Activated naive CD8-positive, alpha-beta T cell treated with anti-CD3 and anti-CD28 coated beads, Interleukin-2, amount 50 U/mL, for 24 hours (primary cell): ENCODE data around the gene TRAK1.

Source experiments
- ATAC-seq: fragments of 150-1000 bp; cut with Tn5 transposase; one replicate; pipeline ENCODE4 v1.10.0; 2021
- DNase-seq: peaks from one replicate; pipeline ENCODE4 v3.0.0; 2021
- H3K27ac Mint-ChIP-seq: one replicate; pipeline ENCODE4 v1.8.0; 2021; ENCODE audit warnings: mild to moderate bottlenecking, mixed read lengths
- H3K27me3 Mint-ChIP-seq: one replicate; pipeline ENCODE4 v1.8.0; 2021; ENCODE audit warnings: mixed read lengths
- H3K36me3 Mint-ChIP-seq: one replicate; pipeline ENCODE4 v1.8.0; 2021; ENCODE audit warnings: low read depth, mixed read lengths
- H3K4me1 Mint-ChIP-seq: one replicate; pipeline ENCODE4 v1.8.0; 2021; ENCODE audit warnings: mixed read lengths
- H3K4me3 Mint-ChIP-seq: one replicate; pipeline ENCODE4 v1.8.0; 2021; ENCODE audit warnings: mild to moderate bottlenecking, moderate library complexity, mixed read lengths
- H3K9me3 Mint-ChIP-seq: one replicate; pipeline ENCODE4 v1.8.0; 2021; ENCODE audit warnings: mixed read lengths

The TRAK1 gene

DNA sequence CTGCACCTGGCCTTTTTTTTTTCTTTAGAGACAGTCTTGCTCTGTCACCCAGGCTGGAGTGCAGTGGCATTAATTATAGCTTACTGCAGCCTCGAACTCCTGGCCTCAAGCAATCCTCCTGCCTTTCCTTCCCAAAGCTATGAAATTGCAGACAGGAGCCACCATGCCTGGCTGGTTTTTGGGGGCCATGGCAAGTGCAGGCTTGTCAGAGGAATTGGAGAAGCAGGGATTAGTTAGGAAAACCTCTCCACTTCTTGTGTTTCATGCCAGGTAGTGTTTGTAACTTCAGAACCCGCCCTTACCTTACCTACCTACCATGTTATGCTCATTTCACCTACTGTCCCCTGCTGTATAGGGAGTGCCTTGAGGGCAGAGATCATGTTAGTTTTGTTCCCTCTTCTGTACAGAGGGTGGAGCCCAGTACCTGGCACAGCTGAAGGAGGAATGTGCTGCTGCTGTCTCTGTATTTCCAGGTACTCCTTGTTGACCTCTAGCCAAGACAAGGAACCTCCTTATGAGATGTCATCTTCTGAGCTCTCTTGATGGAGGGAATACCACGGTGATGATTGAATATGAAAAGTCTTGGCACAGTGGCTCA is 43.8 kb downstream of the TRAK1 start:
- Mint-ChIP-seq H3K27me3 (no peaks in the 10 kb centered on the region), H3K4me1 (no peaks in the 10 kb centered on the region), H3K27ac (peak overlapping the region; percentile 33), H3K36me3 (peaks cover 5% of the 10 kb centered on the region), H3K9me3 (no peaks in the 10 kb centered on the region), H3K4me3 (no peak overlapping the region)
- ATAC-seq (no peak), DNase-seq (no peak)

DNA sequence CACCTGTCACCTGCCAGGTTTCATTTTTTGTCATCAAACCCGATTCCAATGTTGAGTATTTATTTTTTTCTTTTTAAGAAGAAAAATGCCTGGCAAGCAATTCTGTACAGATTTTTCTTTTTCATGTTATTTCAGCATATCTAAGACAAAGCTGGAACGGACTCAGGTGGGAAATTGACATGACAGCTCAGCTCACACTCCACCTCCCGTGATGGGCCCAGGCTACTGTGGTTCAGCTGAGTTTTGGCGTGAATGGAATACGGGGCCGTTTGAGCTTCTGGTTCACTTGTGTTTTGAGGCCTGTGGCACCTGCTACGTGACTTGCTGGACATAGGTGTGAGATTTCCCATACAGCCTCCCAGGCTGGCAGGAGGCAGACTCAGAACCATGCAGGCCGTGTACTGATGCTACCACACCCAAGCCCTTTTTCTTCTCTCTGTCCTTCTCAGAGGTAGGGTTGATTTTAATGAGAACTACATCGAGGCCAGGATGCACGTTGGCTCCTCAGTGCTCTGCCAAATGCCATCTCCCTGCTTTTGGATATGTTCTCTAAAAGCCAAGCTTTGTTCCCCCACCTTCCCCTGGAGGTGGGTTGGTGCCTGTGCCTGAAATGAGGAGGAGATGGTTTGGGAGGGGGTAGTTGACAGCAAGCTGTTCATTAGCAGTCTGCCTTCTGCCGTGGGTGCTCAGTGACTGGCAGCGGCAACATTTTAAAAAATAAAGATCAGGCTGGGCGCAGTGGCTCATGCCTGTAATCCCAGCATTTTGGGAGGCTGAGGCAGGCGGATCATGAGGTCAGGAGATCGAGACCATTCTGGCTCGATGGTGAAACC is 48.7 kb downstream of the TRAK1 start:
- Mint-ChIP-seq H3K9me3 (no peaks in the 10 kb centered on the region), H3K4me1 (peaks cover 3% of the 10 kb centered on the region), H3K27me3 (no peaks in the 10 kb centered on the region), H3K27ac (no peak overlapping the region), H3K36me3 (peaks cover 4% of the 10 kb centered on the region), H3K4me3 (no peak overlapping the region)
- no peak for DNase-seq
- no peak for ATAC-seq

DNA sequence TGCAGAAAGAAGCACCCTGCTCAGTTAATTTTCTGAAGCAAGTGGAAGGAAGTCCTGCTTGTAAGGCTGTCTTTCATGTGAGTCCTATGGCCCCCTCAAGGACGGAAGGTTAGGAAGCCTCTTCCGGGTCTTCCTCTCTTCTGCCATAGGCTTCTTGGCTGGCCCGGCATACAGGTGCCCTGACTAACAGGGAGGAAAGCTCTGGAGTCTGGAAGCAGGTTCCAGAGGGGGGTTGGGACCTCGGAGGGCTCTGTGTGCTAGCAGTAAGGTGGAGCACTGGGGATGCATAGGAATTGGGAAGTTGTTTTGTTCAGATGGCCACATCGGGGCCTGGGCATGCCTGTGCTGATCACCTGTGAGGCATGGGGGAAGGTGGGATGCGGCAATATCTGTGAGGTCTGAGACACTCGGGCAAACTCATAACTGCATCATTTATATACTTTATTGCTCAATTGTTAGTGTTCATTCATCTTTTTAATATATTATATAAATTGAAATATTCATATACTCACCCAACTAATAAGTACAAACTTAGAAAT is 49.6 kb downstream of the TRAK1 start:
- ATAC-seq, result no peak
- Mint-ChIP-seq H3K4me1 (peaks cover 3% of the 10 kb centered on the region), H3K4me3 (no peak overlapping the region), H3K9me3 (no peaks in the 10 kb centered on the region), H3K36me3 (peaks cover 4% of the 10 kb centered on the region), H3K27ac (no peak overlapping the region), H3K27me3 (no peaks in the 10 kb centered on the region)
- no peak for DNase-seq

DNA sequence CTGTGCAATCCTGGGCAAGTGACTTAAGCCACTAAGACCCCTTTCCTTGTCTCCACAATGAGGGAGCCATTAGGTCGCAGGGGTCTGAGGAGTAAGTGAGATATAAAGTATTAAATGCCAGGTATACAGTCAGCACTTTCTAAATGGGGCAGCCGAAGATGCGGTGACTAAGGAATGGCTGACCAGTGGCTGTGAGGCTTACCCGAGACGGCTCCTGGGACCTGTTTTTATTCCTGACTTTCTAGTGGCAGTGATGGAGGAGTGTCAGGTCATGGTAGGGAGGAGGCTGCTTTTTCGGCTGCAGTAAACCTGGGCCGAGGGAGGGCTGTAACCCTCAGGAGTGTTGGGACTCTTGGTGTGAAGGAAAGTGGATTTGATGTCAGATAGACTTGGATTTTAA is 52.3 kb downstream of the TRAK1 start:
- Mint-ChIP-seq H3K9me3 (no peaks in the 10 kb centered on the region), H3K27ac (no peak overlapping the region), H3K27me3 (no peaks in the 10 kb centered on the region), H3K36me3 (peaks cover 2% of the 10 kb centered on the region), H3K4me3 (no peak overlapping the region), H3K4me1 (peaks cover 18% of the 10 kb centered on the region)
- DNase-seq, result no peak
- ATAC-seq, result no peak

DNA sequence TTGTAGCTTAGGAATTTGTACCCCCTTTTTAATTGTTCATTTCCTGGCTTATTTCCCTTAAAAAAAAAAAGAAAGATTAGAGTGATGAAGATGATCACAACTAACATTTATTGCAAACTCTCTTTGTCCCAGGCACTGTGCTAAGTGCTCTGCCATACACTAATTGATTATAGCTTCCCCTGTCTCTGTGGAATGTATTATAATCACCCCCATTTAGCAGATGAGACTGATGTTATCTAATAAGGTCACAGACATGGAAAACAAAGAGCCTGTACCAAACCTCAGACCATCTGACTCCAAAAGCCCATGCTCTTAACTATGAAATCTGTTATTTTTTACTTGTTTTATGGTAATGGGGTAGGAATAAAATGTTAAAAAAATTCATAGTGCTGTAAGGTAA is 53.1 kb downstream of the TRAK1 start:
- peaks cover 24% of the 10 kb centered on the region for H3K4me1 Mint-ChIP-seq

DNA sequence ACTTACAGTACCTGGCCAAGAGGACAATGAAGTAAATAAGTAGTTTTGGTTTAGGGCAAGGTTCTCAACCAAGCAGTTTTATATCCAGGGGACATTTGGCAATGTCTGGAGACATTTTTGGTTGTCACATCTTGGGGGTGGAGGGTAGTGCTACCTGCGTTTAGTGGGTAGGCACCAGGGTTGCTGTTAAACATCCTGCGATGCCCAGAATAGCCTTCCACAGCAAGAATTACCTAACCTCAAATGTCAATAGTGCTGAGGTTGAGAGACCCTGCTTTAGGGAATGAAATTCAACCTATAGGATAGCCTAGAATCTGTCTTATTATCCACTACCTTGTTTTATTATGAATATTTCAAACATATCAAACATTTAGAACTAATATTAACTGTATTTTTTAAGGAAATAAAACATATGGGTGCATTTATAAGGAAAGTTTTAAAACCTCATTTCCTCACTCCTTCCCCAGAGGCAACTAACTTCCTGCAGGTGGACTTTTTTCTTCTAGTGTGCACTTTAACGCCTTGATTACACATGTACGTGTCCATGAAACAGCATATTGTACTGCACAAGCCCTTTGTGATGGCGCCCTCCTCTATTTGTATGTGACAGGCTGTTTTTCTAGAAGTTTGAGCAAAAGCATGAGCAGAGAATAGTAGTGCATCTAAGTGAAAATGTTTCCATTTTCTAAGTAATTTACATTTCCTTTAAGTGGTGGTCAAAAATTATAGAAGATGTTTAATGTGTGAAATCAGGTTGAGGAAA is 57.1 kb downstream of the TRAK1 start:
- DNase-seq, result no peak
- no peaks in the 10 kb centered on the region for H3K9me3 Mint-ChIP-seq
- no peak overlapping the region for H3K4me3 Mint-ChIP-seq
- H3K36me3 Mint-ChIP-seq, result no peaks in the 10 kb centered on the region
- no peak overlapping the region for H3K27ac Mint-ChIP-seq
- no peaks in the 10 kb centered on the region for H3K27me3 Mint-ChIP-seq
- peaks cover 26% of the 10 kb centered on the region for H3K4me1 Mint-ChIP-seq
- peak; percentile 40 for ATAC-seq

More for the DNA sequence above, 53.1 kb downstream of the TRAK1 start:
- no peak for DNase-seq
- no peak overlapping the region for H3K27ac Mint-ChIP-seq
- H3K9me3 Mint-ChIP-seq, result no peaks in the 10 kb centered on the region
- no peaks in the 10 kb centered on the region for H3K27me3 Mint-ChIP-seq
- ATAC-seq, result no peak
- H3K36me3 Mint-ChIP-seq, result peaks cover 2% of the 10 kb centered on the region
- no peak overlapping the region for H3K4me3 Mint-ChIP-seq

DNA sequence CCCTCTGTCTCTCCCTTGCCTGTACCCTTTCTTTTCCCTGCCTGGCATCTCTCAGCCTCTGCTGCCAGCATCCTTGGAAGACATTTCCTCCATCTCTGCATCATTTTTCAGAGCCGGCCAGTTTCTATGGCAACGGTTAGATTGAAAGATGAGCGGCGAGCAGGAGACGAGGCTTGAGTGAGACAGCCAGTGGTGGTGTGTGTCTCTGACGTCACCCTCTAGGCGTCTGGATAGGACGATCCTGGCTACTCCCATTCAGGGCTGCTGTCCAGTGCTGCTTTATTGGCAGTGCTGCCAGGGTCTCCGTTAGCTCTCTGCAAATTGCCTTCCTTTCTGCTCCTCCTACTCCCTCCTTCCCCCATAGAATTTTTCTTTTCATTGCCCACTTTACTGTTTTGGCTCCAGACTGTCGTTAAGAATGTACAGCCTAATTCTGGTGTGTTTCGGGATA is 57.9 kb downstream of the TRAK1 start:
- H3K27me3 Mint-ChIP-seq, result no peaks in the 10 kb centered on the region
- peaks cover 24% of the 10 kb centered on the region for H3K4me1 Mint-ChIP-seq
- H3K4me3 Mint-ChIP-seq, result no peak overlapping the region
- no peak overlapping the region for H3K27ac Mint-ChIP-seq
- H3K9me3 Mint-ChIP-seq, result no peaks in the 10 kb centered on the region
- H3K36me3 Mint-ChIP-seq, result no peaks in the 10 kb centered on the region
- ATAC-seq (no peak), DNase-seq (no peak)

DNA sequence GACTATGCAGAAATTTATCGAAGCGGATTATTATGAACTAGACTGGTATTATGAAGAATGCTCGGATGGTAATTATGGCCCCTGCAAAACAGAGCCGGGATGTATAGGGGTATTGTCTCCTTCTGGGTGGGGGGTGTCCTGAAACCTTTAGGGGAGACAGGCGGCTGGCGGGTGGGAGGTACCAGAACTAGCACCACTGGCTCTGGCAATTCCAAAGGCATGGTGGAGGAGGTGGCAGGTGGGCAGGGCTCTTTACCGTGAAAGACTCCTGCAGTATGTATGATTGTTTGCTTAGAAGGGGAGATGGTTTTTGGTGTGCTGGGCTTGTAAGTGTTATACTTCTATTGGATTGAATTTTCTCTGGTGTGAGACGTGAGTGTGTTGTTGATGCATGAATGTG is 58.4 kb downstream of the TRAK1 start:
- DNase-seq (no peak), ATAC-seq (no peak)
- Mint-ChIP-seq H3K9me3 (no peaks in the 10 kb centered on the region), H3K4me1 (peaks cover 23% of the 10 kb centered on the region), H3K27ac (no peak overlapping the region), H3K27me3 (no peaks in the 10 kb centered on the region), H3K36me3 (no peaks in the 10 kb centered on the region), H3K4me3 (no peak overlapping the region)

DNA sequence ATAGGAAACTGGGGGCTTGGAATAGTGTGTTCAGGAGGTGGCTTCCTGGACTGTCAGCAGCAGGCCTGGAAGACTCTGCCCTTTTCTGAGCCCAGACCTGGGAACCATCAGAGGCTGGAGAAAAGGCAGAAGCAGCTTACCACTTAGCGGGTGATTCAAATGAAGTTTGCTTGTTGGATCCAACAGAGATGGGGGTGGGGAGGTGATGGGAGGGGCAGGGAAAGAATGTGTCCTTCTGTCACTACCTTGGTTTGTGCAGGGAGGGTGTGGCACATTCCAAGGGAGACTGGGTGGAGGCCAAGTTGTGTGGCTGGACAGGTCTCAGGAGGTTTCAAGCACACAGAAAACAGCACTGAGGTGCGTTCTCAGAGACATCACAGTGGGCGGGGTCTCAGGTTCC is 58.8 kb downstream of the TRAK1 start:
- H3K4me3 Mint-ChIP-seq, result no peak overlapping the region
- no peaks in the 10 kb centered on the region for H3K27me3 Mint-ChIP-seq
- peaks cover 23% of the 10 kb centered on the region for H3K4me1 Mint-ChIP-seq
- no peak for DNase-seq
- no peak overlapping the region for H3K27ac Mint-ChIP-seq
- no peaks in the 10 kb centered on the region for H3K36me3 Mint-ChIP-seq
- ATAC-seq, result no peak
- no peaks in the 10 kb centered on the region for H3K9me3 Mint-ChIP-seq

DNA sequence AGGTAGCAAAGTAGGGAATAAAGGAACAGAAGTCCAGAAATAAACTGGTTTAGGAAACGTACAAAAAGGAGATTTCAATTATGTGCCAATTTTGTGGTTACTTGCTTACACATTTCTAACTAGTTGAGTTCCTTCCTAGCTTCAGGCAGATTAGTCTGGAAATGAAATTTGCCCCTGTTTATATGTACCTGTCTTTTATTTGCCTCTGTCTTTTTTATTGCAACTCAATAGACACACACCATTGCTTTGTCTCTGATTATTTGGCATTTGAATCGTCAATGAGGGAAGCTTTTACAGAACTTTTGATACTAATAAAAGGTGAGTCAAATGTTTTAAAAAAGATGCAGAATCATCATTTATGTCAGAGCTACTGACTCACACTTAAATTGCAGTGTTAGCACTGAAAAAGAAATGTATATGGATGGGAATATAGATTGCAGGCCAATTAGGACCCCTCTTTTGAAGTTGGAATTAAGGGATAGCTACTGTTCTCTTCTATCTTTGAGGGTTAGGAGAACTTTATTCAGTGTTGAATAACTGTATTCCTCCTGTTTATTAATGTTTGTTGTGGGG is 60.5 kb downstream of the TRAK1 start:
- no peaks in the 10 kb centered on the region for H3K27me3 Mint-ChIP-seq
- H3K4me3 Mint-ChIP-seq, result no peak overlapping the region
- no peaks in the 10 kb centered on the region for H3K36me3 Mint-ChIP-seq
- no peak for DNase-seq
- ATAC-seq, result no peak
- no peak overlapping the region for H3K27ac Mint-ChIP-seq
- H3K9me3 Mint-ChIP-seq, result no peaks in the 10 kb centered on the region
- H3K4me1 Mint-ChIP-seq, result peaks cover 23% of the 10 kb centered on the region

DNA sequence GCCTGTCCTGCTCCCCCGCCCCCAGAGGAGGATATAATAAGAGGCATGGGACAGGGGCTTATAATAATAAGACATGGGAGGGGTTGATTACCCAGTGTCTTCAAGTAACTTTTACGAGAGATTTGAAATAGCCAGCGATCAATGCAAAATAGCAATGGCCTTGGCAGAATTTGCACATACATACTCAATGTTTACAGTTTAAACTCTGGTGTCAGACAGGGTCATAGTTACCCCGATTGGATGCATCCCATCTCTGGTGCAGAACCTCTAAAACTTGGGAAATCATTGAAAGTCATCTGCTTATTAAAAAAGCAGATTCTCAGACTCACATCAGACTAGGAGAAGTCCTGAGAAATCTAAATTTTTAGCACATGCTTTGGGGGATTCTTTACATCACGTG is 61.0 kb downstream of the TRAK1 start:
- Mint-ChIP-seq H3K4me1 (peaks cover 18% of the 10 kb centered on the region), H3K4me3 (no peak overlapping the region), H3K36me3 (no peaks in the 10 kb centered on the region), H3K27me3 (no peaks in the 10 kb centered on the region), H3K27ac (no peak overlapping the region), H3K9me3 (no peaks in the 10 kb centered on the region)
- DNase-seq (no peak), ATAC-seq (no peak)

DNA sequence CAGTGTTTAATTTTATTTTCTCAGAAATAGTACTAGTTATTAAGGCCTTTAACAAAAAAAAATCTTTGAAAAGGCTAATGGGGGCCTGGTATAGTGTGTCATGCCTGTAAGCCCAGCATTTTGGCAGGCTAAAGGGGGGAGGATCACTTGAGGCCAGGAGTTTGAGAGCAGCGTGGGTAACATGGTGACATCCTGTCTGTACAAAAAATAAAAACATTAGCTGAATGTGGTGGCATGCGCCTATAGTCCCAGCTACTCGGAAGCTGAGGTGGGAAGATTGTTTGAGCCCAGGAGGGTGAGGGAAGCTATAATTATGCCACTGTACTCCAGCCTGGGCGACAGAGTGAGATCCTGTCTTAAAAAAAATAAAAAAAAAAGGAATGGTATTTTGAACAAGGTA is 61.9 kb downstream of the TRAK1 start:
- ATAC-seq (no peak), DNase-seq (no peak)
- no peaks in the 10 kb centered on the region for H3K9me3 Mint-ChIP-seq
- no peak overlapping the region for H3K4me3 Mint-ChIP-seq
- H3K27ac Mint-ChIP-seq, result no peak overlapping the region
- no peaks in the 10 kb centered on the region for H3K27me3 Mint-ChIP-seq
- no peaks in the 10 kb centered on the region for H3K36me3 Mint-ChIP-seq
- peaks cover 15% of the 10 kb centered on the region for H3K4me1 Mint-ChIP-seq

DNA sequence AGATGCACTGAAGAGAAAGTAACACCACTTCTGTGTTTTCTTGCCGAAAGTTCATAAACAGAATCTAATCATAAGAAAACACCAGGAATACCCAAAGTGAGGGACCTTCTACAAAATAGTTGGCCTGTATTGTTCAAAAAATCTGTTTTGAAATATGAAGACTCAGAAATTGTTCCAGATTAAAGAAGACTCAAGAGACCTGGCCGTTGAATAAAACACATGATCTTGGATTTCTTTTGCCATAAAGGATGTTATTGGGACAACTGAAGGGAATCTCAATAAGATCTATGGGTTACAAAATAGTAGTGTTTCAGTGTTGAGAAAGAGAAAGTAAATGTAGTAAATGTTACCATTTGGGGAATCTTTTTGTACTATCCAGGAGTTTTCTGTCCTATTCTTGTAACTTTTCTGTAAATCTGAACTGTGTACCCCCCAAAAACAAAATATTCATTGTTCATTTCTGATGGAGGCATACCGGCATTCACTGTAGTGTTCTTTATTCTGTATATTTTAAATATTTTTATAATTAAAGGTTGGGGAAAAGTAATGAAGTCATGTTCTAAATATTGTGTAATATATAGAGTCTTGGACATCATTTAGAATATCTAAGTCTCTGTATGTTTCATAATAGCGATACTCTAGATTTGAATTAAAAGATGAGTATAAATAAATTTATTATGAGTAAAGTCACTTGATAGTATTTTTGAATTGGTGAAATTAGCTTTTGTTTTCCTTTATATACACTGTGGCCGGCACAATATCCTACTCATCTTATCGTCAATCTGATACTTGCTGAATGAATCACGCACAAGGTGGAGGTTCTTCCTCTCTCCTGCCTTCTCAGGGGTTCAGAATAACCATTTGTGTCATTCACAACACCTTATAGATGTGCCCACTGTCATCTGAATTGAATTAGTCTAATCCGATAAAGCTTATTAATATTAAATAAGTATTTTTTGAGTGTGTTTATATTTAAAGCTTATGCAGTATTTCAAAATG is 66.7 kb downstream of the TRAK1 start:
- no peak for ATAC-seq
- H3K36me3 Mint-ChIP-seq, result no peaks in the 10 kb centered on the region
- DNase-seq, result no peak
- peaks cover 26% of the 10 kb centered on the region for H3K4me1 Mint-ChIP-seq
- no peaks in the 10 kb centered on the region for H3K9me3 Mint-ChIP-seq
- H3K27ac Mint-ChIP-seq, result no peak overlapping the region
- H3K27me3 Mint-ChIP-seq, result no peaks in the 10 kb centered on the region
- H3K4me3 Mint-ChIP-seq, result no peak overlapping the region
